Erythroblast (primary cell): ENCODE results near the gene KRT33A.

Source experiments
- GATA1 ChIP-seq: IDR thresholded peaks from 2 replicates; pipeline ENCODE4 v1.6.1; 2011; ENCODE audit warnings: low read depth, mild to moderate bottlenecking, control low read depth, low read length, moderate library complexity
- POLR2A ChIP-seq: IDR thresholded peaks from 2 replicates; pipeline ENCODE4 v1.6.1; 2011; ENCODE audit warnings: mild to moderate bottlenecking, low read length

DNA sequence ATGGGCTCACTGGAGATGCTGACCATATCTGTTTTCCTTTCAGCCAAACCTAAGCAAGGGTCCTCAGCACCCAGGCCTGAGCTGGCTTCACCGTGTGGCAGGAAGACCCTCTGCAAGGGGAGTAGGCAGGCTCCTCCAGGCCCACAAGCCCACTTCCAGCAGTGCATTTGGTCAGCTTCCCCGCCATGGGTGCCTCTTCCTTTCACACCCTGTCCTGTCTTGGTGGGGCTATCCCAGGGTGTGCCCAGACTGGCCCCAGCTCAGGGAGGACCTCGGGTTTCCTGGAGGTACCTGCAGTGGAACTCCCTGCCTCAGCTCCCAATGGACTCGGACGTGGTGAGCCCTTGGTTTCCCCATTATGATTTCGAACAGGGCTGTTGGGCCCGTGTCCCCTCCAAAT, 22.4 kb downstream of the KRT33A start:
- TF ChIP-seq POLR2A: no peak
- no peak for TF ChIP-seq GATA1
